ENCODE results near the gene SEC22A.

The SEC22A gene

GRCh38 chr3:123262868-123263267 lies 61.1 kb downstream of the SEC22A start:
- no peak for DNase-seq

DNA sequence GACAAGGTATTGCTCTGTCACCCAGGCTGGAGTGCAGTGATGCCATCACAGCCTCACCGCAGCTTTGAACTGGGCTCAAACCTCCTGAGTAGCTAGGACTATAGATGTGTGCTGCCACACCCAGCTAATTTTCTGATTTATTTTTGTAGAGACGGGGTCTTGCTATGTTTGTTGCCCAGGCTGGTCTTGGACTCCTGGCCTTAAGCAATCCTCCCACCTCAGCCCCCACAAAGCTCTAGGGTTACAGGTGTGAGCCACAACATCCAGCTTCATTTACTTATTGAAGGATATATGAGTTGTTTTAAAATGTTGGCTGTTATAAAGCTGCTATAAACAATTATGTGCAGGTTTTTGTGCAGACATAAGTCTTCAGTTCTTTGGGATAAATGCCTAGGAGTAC lies 62.2 kb downstream of the SEC22A start:
- DNase-seq = no peak

GRCh38 chr3:123267821-123268220 lies 66.1 kb downstream of the SEC22A start:
- DNase-seq = no peak

- no peak for DNase-seq
Measured at GRCh38 chr3:123270818-123271217, 69.1 kb downstream of the SEC22A start.

DNA sequence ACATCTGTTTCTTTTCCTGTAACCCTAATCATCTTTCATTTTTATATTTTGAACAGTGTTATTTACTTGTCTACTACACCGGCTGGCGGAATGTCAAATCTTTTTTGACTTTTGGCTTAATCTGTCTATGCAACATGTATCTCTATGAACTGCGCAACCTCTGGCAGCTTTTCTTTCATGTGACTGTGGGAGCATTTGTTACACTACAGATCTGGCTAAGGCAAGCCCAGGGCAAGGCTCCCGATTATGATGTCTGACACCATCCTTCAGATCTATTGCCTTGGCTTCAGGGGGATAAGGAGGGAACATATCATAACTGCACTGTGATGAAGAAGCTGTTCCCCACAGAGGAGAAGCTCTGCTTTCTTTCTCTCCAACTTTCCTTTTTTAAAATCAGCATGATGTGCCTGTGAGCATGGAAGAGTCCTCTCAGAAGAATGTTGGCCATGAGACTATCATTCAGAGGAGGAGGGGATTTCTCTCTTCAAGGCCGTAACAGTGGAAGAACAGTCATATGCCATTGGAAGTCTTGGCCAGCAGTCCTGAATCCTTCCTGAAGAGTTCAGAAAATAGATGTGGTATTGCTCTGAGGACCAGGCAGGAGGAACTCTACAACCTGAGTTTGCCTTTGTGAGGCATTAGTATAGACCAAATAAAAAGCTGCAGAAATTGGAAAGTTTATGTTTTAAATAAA lies 69.9 kb downstream of the SEC22A start:
- no peak for DNase-seq

GRCh38 chr3:123272547-123272946 lies 70.8 kb downstream of the SEC22A start:
- no peak for DNase-seq

GRCh38 chr3:123275691-123276090 lies 73.9 kb downstream of the SEC22A start:
- no peak for DNase-seq

DNA sequence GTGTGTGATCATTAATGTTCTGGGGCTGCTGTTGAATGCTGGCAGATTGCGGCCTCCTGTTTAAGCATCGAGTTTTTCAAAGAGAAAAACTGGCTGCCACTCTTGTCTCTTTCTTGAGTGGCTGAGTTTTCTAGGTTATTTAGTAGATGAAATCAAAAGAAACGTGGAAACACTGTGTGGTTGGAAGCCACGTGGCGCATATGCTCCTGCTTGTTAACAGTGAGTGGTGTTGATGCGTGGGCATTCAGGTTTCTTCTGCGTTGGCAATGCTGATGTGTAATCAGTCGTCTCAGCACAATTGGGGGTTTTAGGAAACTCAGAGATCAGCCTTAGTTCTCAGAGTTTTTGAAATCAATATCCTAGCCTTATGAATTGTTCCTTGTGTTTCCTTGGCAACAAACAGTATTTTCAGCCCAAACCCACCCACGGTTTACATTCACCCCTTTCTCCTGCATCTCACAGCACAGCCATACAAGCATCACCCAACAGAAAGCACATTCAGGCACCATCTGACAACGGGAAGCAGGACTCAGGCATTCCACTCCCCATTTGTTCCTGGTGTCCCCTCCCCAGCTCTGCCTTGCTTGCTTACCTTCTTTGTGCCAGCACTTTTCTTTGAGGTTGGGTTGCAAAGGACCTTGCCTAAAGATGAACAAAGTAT lies 74.7 kb downstream of the SEC22A start:
- DNase-seq = peak in 14 of 58 donors; percentile 10 to 68 (median 36)

DNA sequence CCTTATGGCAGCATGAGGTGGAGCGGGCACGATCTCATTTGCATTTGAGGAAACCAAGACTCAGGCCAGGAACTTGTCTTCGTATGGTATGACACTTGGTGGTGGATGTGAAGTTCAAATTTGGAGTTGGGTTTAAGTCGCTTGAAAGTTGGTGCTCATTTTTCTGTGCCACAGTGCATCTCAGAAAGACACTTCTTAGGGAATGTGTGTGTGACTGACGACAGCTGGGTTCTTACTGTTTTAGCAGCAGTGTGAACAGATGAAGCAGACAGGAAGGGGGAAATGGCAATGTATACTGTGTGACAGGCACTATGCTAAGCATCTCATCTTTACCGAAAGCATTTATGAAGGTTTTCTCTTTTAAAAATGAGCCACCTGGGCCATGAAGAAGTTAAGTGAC lies 75.4 kb downstream of the SEC22A start:
- DNase-seq = peak in 5 of 58 donors; percentile 22 to 35 (median 33)

DNA sequence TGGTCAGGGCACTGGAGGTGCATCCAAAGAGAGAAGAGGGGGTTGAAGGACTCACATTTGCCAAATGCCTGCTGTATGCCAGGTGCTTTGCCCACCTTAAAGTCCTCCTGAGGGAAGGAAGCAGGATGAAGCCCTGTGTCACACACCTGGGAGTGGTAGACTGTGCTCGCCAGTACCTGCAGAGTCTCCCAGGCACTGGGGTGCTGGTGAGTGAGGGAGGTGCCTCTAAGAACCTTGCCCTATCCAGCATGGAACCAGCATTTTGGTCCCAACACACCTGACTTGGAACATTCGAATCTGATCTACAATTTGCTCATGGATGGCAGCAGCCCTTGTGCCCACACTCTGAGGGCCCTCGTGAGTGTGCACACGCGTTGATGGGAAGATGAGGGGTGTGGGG lies 76.7 kb downstream of the SEC22A start:
- DNase-seq = no peak

DNA sequence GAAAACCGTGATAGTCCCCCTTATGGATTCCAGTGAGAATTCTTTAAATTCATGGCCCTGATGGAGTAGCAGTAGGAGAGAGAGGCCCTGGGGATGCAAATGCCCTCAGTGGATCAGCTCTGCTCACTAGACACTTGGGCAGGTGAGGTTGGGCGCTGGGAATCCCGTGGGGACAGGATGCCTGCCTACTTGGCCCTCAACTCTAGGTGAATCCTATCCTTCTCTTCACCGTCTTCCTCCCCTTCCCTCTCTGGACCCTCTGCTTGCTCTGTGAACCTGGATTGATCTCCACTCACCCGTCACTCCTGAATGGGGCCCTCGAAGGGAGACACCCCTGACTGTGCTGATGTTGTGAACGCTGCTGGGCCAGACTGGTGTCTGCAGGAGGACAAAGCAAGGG lies 77.4 kb downstream of the SEC22A start:
- DNase-seq = no peak

DNA sequence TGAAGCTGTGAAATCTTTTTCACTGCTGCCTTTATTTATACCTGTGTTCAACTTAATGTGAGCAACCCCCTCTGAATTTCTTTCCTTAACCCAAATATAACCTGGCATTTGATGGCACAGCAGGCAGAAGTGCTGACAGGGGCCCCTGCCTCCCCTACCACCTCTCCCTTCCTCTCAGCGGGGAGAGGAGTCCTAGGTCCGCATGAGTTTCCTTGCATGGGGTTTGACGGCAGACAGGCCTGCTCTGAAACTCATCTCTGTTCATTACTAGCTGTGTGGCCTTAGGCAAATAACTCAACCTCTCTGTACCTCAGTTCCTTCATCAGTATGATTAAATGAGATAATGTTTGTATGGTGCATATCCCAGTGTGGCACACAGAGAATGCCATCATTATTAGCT lies 79.7 kb downstream of the SEC22A start:
- DNase-seq = no peak

GRCh38 chr3:123281929-123282328 lies 80.2 kb downstream of the SEC22A start:
- no peak for DNase-seq

DNA sequence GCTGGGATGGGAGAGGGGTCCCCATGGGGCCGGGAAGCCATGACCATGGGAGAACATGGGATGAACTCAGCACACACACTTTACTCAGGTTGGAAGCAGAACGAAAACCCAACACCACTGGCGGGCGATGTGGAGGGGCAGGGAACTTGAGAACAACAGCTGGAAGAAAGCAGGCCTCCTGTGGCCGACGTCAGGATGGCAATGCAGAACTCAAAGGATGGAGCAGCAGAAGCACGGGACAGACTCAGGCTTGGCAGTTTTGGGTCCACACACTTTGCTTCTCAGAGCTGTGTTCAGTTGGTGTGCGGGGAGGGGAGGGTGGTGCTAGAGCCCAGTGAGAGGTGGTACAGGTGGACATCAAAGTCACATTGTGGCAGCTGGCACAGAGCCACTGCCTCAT lies 80.7 kb downstream of the SEC22A start:
- DNase-seq = no peak

DNA sequence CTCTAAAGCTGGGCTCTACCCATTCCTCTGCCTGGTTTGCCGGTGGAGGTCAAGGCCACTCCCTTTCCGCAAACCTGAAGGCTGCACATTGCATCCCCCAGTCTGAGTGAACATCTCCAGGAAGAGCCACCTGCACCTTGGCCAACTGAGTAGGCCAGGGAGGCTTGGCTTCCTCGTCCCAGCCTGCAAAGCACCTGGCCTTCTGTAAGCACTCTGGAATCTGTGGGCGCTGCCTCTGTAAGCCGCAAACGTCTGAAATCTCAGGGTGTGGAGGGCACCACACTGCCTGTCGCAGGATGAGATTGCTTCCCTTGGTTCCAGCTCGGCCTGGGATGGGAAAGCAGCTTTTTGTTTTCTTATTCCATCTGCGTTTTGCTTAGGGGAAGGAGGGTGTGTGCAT lies 81.3 kb downstream of the SEC22A start:
- DNase-seq = peak in 1 of 58 donors; percentile 14

- no peak for DNase-seq
Measured at GRCh38 chr3:123283657-123284398, 82.1 kb downstream of the SEC22A start.

- no peak for DNase-seq
Measured at GRCh38 chr3:123284399-123285010, 82.8 kb downstream of the SEC22A start.

GRCh38 chr3:123285066-123285465 lies 83.3 kb downstream of the SEC22A start:
- no peak for DNase-seq

DNA sequence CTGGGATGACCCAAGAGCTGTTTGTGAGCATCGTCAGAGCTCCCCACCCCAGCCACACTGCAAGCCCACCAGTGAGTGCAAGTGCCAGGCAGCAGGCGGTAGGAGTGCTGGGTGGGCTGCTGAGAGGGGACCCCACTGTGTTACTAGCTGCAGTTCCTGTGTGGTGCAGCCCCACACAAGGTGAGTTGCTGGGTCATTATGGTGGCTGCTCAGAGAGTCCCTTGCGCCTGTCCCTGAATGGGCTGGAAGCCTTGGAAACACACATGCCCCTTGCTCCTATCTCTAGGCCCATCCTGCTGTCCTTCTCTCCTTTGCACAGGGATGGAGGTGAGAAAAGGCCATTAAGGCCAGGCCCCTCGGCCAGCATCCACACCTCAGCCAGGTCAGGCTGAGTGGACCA lies 83.7 kb downstream of the SEC22A start:
- DNase-seq = no peak

- no peak for DNase-seq
Measured at GRCh38 chr3:123285931-123286307, 84.2 kb downstream of the SEC22A start.

DNA sequence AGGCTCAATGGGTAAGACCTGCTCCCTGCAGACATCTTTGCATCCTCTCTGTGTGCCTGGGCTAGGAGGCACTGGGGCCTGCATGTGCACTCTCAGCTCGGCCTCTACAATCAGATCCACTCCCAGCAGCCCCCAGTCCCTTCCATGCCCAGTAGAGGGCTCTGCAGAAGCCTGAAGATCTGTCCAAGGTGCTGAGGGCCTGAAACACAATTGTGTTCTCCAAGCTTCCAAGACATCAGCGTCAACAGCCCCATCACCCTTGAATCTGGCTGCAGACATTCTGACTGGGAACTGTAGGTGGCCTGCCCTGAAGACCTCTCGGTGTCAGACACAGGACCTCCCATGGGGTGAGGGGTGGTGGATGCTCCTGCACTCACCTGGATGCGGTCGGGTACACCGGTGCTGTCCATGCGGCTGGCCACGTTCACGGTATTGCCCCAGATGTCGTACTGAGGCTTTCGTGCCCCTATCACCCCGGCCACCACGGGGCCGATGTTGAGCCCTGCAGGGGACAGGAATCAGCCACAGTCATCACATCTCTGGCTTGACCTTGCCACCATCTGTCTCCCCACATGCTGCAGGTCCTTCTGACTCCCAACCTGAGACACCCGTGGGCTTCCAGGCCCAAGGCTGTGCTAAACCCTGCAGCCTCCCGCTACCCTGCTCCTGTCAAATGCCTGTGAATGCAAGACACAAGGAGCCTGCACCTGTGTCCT lies 84.7 kb downstream of the SEC22A start:
- peak in 12 of 58 donors; percentile 7 to 31 (median 20) for DNase-seq

Measured in anterior cingulate cortex (tissue), 58 donors.